HG03196 (cell line): Measurements from ENCODE around the gene MYADML2.

Experiments
- ATAC-seq: cut with Tn5 transposase; IDR thresholded peaks from one replicate; pipeline ENCODE4 v1.9.1; 2021; ENCODE audit not compliant: unreplicated experiment

MYADML2 gene

DNA sequence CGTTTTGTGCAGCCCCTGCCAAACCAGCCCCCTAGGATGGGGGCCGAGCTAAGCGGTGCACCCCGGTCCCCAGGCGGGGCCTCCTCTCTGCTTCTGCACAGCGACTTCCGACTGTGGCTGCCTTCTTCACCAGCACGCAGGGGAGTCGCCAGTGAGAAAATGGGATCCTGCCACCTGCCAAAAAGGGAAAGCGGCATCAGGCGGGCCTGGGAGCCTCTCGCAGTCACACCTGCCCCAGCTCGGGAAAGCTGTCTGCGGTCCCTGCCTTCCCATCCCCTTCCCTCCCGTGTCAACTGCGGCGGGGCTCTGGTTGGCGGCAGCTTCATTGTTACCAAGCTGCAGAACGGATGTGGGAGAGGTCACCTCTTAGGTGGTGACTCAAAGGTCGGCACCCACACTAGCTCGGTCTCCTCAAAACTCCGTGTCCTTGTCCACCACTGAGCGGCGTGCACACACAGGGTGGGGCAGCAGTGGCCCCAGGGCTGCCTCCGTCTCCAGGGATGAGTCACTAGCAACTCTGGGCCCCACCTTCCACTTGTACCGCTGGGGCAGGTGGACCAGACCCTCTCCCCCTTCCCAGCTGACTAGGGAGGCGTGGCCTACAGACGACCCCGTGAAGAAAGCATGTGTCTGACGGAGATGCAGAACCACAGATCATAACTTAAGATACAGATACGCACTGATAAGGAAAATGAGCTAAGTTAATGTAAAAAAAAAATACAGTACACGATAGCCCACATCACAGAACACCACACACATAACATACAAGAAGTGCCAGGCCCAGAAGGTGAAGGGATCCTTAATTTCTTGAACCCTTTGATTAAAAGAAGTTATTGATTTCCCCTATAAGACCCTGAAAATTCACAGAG is 34.4 kb downstream of the MYADML2 start:
- ATAC-seq = no peak

- no peak for ATAC-seq
These were observed 35.1 kb downstream of the MYADML2 start for GRCh38 chr17:81911969-81912368.

- peak; percentile 55 for ATAC-seq
These were observed 35.6 kb downstream of the MYADML2 start, which contains the start of gene PCYT2 for GRCh38 chr17:81911277-81911961. TSS of gene PCYT2 (minus strand) at chr17:81911399. CDS start at chr17:81911355, 44 bp downstream.

DNA sequence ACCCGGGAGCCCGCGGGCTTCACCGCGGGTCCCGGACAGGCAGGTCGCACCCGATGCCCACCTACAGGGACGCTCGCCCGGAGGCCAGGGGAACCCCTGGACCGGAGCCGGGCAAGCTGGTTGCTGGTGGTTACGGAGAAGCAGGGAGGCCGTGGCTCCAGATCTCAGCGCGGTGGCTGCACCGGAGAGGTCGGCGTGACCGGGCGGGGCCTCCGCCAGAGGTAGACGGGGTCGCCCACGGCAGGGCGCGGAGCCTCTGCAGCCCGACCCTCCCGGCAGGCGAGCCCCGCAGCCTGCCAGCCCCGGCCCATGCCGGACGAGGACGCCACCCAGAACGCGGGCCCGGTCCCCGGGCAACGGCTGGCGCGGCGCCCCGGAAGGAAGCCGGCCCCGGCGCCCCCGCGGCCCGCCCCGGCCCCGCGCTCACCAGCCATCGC is 36.2 kb downstream of the MYADML2 start:
- ATAC-seq = peak; percentile 21

DNA sequence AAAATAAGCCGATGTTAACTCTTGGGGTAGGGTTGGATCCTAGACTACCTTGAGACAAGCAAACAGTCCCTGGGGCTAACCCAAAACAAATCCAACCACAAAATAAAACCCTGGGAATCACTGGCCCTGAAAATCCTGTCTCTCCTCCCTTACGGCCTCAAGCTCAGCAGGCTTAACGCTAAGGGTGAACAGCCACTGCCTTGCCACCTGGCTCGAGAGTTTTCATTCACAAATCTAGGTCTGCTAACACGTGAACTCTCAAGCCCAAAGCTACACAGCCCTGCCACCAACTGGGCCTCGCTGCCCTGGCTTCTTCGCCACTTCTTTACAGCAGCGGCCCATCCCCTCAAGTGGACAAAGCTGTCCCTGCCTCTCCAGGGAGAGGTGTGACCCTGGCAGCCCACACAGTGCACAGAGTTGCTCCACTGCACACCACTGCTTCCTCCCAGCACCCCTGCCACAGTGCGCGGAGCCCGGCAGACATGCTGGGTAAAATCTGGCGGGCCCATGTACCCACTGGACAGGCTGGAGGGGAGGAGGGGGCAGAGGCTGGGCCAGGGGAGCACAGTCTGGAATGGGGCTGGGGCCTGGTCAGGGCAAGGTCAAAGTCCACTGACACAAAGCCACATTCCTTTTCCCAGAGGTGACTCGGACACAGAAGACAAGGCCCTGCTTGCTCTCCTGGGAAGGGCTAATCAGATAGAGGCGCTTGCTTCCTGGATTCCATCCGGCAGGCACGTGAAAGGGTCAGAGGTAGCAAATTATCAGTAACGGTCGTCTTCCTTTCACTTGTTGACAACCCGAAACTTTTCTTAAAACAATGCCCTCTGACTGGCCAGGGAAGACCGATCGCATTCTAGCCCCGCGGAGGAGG is 36.8 kb downstream of the MYADML2 start:
- no peak for ATAC-seq

DNA sequence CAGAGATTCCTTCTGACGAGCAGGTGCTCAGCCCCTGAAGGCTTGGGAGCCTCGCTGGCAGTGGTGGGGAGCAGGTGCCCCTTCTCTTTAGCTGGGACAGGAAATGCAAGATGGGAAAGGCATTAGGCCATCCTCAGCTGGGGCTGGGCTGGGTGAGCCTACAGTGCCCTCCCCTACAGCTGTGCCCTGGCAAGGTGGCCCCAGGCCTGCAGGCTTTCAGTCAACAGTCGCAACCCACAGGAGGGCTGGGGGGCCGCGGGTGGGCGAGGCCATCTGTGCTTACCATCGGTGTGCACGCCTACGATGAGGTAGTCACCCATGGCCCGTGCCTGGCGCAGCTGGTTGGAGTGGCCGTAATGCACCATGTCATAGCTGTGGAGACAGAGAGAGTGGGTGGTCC is 37.8 kb downstream of the MYADML2 start:
- ATAC-seq = no peak

- ATAC-seq = no peak
These were observed 38.2 kb downstream of the MYADML2 start for GRCh38 chr17:81908793-81909192.

DNA sequence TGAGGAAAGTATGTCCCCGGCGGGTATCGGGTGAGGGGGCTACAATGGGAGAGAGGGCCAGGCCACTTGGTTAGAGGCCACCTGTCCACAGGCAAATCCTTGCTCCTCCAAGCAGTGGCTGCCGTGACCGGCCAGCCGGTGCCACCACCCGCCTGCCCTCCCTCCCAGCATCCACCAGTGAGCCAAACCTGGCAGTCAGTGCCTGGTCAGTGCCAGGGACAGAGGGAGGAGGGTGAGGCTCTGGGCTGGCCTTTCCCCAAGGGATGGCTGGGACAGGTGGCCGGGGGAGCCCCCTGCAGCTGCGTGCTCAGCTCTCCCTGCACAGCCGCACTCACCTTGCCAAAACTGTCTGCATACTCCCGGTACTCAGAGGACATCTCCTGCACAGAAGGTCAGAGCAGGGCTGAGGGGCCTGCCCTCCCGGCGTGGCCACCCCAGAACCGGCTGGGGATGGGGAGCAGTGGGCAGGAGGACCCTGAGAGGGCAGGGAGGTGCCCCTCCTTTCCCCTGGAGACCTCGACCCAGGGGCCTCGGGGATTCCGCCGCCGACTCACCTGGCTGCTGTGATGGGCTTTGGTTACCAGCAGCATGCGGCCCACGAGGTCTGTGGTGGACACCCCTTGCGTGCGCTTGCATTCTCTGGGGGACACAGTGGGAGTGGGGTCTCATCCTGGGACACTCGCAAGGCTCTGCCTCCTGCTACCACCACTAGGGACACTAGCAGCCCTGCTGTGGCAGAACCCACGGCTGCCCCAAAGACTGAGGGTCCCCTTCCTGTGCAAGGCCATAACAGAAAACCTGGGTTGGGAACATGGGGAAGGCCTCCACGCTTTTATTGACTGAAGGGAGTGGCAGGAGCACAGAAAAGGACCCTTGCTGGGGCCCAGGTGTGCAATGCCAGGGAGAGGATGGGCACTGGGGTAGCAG is 39.6 kb downstream of the MYADML2 start:
- ATAC-seq = no peak

- no peak for ATAC-seq
These were observed 40.4 kb downstream of the MYADML2 start for GRCh38 chr17:81906476-81907218.

GRCh38 chr17:81905993-81906392 is 41.0 kb downstream of the MYADML2 start:
- no peak for ATAC-seq

DNA sequence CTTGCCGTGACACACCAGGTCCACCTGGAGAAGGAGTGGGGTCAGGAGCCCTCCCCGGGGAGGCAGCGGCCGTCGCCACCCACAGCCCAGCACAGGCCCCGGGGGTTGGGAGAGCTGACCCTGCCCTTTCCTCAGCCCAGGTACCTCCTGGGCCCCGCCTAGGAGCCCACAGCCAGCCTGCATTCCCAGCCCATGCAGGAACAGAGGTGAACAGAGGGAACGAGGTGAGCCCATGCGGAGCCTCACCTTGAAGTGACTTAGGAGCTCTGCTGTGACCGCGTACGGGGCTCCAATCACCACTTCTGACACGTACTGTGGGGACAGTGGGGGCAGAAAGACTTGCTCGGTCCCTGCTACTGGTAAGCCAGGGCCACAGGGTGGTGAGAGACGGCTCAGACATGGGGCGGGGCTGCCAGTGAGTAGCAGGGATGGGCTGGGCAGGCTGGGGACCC is 41.6 kb downstream of the MYADML2 start:
- ATAC-seq = no peak

DNA sequence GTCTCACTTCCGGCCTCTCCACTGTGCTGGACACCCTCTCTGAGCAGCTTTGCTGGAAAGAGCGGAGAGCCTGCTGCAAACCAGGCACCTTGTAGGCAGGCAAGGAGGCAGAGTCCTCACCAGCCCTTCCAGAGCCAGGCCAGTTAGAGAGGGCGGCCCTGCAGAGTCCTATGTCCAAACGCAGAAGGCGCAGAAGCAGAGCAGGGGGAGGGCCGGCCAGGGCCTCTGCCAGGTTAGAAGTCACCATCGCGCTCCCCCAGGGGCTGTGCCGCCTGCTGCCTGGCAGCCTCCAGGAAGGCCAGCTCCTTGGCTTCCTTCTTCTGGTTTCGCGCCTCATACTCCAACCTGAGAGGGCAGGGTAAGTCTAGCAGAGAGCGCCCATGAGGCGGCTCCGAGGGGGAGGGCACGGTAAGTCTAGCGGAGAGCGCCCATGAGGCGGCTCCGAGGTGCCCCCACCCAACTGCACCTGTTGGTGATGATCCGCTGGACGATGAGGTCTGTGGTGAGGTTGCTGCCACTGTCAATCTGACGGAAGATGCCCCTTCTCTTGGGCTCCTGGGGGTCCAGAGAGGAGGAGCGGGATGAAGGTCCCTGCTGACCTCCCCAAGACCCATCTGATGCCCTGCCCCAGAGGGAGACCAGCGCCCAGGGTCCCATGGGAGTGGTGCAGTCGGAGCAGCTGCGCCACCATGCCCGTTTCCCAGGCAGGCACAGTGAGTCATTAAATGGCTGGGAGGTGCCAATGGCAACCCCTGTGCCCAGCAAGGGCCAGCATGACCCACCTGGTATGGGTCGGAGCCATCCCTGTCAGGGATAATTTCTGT is 42.2 kb downstream of the MYADML2 start:
- ATAC-seq = no peak

- no peak for ATAC-seq
These were observed 43.0 kb downstream of the MYADML2 start for GRCh38 chr17:81903896-81904599.

- no peak for ATAC-seq
These were observed 43.6 kb downstream of the MYADML2 start for GRCh38 chr17:81903415-81903831.

DNA sequence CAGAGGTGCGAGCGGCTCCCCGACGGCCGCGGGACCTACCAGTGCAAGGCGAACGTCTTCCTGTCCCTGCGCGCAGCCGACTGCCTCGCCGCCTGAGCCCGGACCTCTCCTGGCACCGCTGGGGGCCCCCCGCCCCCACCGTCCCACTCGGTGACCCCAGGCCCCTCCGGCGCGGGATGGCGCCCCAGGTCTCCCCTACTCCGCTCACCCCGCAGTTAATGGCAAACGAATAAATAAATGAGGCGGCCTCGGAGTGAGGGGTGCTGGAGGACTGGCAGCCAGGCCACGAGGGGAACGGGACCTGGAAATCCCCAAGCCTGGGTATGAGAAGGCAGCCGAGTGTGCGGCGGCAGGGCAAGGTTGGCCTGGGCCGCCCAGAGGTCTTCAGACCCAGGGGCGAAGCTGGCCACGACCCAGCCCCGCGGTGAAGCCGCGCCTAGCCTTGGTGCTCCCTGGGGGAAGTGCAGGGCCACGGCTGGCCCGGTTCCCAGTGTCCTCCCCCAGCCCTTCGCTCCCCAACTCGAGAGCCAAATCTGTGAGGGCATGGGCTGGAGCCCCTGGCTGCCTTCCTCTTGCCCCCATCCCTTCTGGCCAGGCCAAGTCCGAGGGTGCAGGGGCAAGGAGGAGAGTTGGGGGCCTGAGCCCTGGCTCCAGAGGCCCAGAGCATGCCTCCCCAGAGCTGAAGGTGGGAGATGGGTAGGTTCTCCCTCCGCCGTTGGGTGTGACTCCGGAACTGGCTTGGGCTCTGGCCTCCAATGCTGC is 44.2 kb downstream of the MYADML2 start:
- no peak for ATAC-seq

- ATAC-seq = no peak
These were observed 44.9 kb downstream of the MYADML2 start, which contains the start of gene NPB for GRCh38 chr17:81902023-81902652. TSS of gene NPB (plus strand) at chr17:81902238. CDS start at chr17:81902278, 40 bp downstream.
